HG03565 (cell line): ENCODE data around the gene IRF1.
"Not testable (repeated sequence)": the region's sequence is repeated elsewhere in the genome, so short reads cannot be mapped to it uniquely, and the experiment has no call there.

Source experiments
- ATAC-seq: cut with Tn5 transposase; IDR thresholded peaks from one replicate; pipeline ENCODE4 v1.9.1; 2021; ENCODE audit warnings: mild to moderate bottlenecking, moderate library complexity; ENCODE audit not compliant: unreplicated experiment

IRF1 gene

GRCh38 chr5:132487841-132488555 lies 2.6 kb downstream of the IRF1 start:
- no peak for ATAC-seq

- no peak for ATAC-seq
Observed at GRCh38 chr5:132487095-132487428, 3.5 kb downstream of the IRF1 start.

GRCh38 chr5:132486318-132487094 lies 4.1 kb downstream of the IRF1 start:
- ATAC-seq, result no peak

- no peak for ATAC-seq
Observed at GRCh38 chr5:132485641-132486317, 4.8 kb downstream of the IRF1 start.

- ATAC-seq, result not testable (repeated sequence)
Observed at GRCh38 chr5:132484876-132485640, 5.5 kb downstream of the IRF1 start.

GRCh38 chr5:132484391-132484725 lies 6.2 kb downstream of the IRF1 start:
- ATAC-seq, result no peak

GRCh38 chr5:132483661-132484390 lies 6.7 kb downstream of the IRF1 start:
- ATAC-seq, result no peak

- ATAC-seq, result no peak
Observed at GRCh38 chr5:132483101-132483500, 7.5 kb downstream of the IRF1 start.

GRCh38 chr5:132481596-132482211 lies 8.9 kb downstream of the IRF1 start:
- no peak for ATAC-seq

- ATAC-seq, result no peak
Observed at GRCh38 chr5:132480893-132481595, 9.5 kb downstream of the IRF1 start.

- no peak for ATAC-seq
Observed at GRCh38 chr5:132480546-132480892, 10.1 kb downstream of the IRF1 start.

- ATAC-seq, result no peak
Observed at GRCh38 chr5:132480042-132480441, 10.5 kb downstream of the IRF1 start.

- peak; percentile 34 for ATAC-seq
Observed at GRCh38 chr5:132479111-132479951, 11.2 kb downstream of the IRF1 start.

GRCh38 chr5:132478366-132478871 lies 12.2 kb downstream of the IRF1 start:
- ATAC-seq, result no peak

GRCh38 chr5:132477784-132478365 lies 12.7 kb downstream of the IRF1 start:
- no peak for ATAC-seq

- ATAC-seq, result no peak
Observed at GRCh38 chr5:132476876-132477781, 13.4 kb downstream of the IRF1 start.
